NCI-H2196 treated with DMSO at 0.1 percent for 48 hours (cell line): ENCODE data around the gene ZNF33A.
"Not testable (repeated sequence)": the region's sequence is repeated elsewhere in the genome, so short reads cannot be mapped to it uniquely, and the experiment has no call there.

ENCODE experiments used
- DNase-seq: peaks from one replicate; lab custom pipeline; 2025; ENCODE audit not compliant: unreplicated experiment; lab: John Stamatoyannopoulos, UW

ZNF33A gene

DNA sequence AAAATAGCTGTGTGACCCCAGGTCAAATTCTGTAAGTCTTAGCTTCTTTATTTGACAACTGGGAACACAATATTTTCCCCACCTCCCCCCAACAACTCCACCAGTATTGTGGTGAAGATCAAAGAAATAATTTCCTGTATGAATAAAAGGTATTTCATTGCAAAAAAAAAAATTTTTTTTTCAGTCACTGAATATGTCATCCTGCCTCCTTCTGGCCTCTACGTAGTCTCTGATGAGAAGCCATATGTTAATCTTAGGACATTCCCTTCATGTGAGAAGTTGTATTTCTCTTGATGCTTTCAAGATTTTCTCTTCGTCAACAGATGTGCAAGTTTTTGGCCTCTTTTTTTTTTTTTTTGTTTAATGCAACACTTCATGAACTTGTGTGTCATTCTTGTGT lies 33.0 kb downstream of the ZNF33A start:
- no peak for DNase-seq

DNA sequence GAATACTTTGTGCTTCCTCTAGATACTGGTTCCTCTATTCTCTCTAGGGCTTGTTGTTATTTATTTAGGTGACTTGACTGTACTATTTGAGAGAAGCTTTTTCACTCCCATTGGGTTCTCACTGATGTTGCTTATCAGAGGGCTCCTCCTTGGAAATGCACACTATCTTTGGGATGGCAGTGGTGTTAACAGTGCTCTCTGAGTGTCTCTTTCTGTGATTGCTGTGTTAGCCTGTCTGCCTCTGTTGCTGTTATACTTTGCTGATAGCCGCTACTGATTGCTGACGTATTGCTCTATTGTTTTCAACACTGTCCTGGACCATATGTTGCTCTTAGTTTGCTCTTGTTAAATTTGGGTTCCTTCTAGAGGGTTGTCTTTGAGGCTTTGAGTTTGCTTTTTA lies 34.7 kb downstream of the ZNF33A start:
- no peak for DNase-seq

GRCh38 chr10:38047666-38048065 lies 37.2 kb downstream of the ZNF33A start:
- no peak for DNase-seq

DNA sequence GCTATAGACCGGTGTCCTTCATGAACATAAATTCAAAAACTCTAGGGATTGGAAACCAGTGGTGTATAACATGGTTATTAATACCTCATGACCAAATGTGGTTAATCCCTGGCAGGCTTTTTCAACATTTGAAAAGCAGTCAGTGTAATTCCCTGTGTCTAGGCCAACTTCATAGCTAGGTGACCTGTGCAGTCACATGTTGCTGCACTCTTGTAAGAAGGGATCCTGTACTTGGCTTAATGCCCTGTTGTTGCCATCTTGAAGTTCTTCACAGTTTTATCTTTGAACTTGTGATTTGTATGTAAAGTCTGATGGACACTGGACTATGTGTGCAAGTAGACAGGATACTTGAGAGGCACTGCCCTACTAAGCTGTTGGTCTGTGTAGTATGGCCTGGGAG lies 39.7 kb downstream of the ZNF33A start:
- DNase-seq: no peak

DNA sequence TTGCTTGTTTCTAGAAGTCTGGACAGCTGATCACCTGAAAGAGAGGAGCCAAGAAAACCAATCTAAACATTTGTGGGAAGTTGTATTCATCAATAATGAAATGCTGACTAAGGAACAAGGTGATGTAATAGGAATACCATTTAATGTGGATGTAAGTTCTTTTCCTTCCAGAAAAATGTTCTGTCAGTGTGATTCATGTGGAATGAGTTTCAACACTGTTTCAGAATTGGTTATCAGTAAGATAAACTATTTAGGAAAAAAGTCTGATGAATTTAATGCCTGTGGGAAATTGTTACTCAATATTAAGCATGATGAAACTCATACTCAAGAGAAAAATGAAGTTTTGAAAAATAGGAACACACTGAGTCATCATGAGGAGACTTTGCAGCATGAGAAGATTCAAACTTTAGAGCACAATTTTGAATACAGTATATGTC lies 43.9 kb downstream of the ZNF33A start:
- no peak for DNase-seq

- not testable (repeated sequence) for DNase-seq
Measured at GRCh38 chr10:38055274-38055894, 44.9 kb downstream of the ZNF33A start.

DNA sequence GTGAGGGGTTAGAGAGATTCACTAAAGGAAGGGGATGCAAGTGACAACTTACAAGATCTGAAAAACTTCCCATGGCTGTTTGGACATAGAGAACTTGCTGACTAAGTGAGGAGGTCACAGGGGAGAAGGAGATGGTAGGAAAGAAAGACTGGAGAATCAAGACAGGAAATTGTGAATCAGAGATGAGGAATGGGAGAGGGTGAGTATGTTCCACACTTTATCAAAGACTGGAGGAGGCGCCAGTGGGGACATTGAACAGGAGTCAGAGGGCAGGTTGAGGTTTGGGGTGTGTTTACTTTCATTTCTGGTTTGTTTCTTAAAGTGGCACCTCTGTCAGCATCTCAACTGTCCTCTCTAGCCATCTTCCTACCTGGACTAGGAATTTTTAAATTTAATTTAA lies 59.2 kb downstream of the ZNF33A start:
- not testable (repeated sequence) for DNase-seq

- no peak for DNase-seq
Measured at GRCh38 chr10:38070501-38070900, 60.0 kb downstream of the ZNF33A start.

DNA sequence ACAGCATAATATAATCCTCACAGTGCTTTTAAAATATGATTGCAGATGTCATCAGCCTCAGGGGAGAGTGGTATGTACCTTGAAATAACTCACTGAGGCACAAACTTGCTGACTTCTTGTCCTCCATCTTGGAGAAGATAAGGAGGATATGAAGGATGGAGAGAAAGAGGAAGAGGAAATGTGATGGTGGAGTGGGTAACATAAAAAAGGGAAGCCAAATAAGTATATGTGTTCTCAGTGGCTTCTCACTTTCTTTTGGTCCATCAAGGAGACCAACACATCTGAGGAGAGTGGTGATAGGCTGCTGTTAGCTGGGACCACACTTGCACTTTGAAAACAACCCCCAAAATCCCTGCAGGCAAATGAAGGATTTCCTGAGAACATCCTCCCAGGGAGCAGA lies 62.1 kb downstream of the ZNF33A start:
- no peak for DNase-seq

GRCh38 chr10:38076687-38077086 lies 66.2 kb downstream of the ZNF33A start:
- DNase-seq: no peak

GRCh38 chr10:38093318-38093717 lies 82.8 kb downstream of the ZNF33A start:
- not testable (repeated sequence) for DNase-seq

DNA sequence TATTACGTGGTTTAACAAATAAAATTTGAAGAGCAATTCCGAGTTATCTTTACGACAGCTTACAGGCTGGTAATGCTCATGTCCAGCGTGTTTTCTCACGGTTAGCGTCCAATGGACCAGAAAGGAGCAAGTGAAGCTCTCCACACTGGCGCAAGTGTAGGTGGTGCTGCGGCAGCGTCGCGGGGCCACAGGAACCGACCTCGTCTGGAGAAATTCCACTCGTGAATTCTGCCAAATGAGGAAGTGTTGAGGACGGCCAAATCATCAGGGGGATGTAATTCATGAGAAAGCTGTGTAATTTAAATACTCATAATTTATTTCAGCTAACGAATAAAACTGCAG lies 83.3 kb downstream of the ZNF33A start:
- DNase-seq: no peak

DNA sequence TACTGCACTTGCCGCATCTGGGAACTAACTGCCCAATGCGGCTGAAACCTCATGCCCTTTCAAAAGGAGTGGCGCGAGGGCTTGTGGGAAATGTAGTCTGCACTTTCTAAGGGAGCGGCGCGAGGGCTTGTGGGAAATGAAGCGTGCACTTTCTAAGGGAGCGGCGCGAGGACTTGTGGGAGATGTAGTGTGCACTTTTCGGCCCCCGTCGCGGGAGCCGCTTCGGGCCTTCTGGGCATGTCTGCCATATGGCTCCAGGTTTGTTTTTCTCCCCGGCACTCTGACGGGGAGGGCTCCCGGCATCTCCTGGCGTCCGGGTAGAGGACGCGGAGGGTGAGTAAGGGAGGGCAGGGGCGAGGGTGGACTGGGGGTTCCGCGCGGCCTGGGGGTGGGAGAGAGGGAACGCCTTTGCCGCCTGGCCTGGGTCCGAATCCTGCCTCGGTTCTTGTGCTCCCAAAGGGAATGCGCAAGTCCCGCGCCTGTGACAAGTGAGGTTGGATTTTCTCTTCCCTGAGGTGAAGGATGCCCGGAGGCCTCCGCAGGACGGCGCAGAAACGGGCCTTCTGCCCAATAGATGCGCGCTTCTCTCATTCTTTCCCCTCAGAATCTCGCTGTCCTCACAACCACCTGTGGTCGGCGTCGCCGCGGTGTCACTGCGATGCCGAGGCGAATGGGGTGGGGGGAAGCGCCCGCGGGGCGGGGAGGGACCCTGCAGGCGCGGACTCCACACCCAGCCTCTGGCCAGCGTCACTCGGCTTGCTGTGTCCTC lies 83.9 kb downstream of the ZNF33A start, which contains the start of gene ZNF37A:
Gene ZNF37A (plus strand): TSS at position 180 of the 769 bp plus-strand sequence. CDS start 2,281 bp downstream, outside the sequence.
- DNase-seq: peak; percentile 34

- DNase-seq: no peak
Measured at GRCh38 chr10:38094927-38095574, 84.6 kb downstream of the ZNF33A start.

- no peak for DNase-seq
Measured at GRCh38 chr10:38102880-38103279, 92.4 kb downstream of the ZNF33A start.

DNA sequence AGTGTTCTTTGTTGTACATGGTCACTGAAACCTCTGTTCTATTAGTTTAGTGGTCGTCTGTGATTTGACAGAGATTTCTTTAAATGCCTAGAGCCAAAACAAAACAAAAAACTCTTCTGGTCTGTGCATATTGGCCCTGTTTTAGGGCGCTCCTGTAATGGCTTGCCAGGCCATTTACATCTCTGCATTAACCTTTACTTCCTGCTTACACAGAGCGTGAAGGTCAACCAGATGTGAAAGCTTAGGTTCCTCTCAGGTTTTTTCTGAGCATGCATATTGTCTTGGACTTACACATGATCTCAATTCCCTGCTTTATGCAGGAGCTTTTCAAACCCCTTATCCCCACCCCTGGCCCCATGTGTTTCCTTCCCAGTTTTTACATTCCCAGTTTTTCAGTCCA lies 93.3 kb downstream of the ZNF33A start:
- no peak for DNase-seq

DNA sequence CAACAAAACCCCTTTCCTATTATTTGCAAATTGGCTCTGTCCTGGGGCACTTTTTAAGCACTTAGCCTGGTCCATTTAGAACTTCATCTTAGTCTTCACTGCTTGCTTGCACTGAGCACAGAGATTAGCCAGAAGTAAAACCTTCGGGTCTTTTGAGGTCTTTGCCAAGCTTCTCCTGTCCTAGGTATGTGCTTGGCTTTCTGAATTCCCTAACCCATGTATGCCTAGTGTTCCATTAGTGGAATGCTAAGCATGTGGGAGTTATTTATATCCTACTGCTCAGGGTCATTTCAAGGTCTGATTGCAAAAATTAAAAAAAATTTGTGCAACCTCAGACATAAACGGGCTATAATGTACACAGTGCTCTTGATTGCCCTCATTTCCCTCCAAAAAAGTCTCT lies 101.7 kb downstream of the ZNF33A start:
- DNase-seq: no peak
